ENCODE data around the gene ACAP3.
A peak's percentile ranks its signal among the peaks of the same experiment; 100 is the strongest.

Gene ACAP3

GRCh38 chr1:1343811-1344421 lies 36.2 kb upstream of the ACAP3 start:
- DNase-seq: no peak

DNA sequence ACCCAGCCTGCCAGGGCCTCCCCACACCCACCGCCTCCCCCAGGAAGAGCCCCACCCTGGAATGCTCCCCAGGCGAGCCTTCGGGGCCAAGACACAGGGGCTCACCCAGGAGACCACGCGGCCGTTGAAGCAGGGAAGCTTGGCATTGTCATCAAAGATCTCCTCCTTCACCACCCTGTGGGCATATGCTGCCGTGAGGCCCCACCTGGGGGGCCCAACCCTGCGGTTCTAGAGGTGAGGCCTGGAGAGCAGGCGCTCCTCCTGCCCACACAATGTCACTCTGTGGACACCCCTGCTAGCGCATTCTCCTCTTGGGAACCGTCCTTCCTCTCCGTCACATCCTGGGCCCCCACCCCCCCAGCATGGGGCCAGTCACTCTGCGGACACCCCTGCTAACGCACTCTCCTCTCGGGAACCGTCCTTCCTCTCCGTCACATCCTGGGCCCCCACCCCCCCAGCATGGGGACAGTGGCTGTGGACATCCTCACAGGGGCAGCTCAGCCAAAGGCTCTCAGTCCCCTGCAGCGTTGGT lies 34.9 kb upstream of the ACAP3 start:
- DNase-seq: no peak

DNA sequence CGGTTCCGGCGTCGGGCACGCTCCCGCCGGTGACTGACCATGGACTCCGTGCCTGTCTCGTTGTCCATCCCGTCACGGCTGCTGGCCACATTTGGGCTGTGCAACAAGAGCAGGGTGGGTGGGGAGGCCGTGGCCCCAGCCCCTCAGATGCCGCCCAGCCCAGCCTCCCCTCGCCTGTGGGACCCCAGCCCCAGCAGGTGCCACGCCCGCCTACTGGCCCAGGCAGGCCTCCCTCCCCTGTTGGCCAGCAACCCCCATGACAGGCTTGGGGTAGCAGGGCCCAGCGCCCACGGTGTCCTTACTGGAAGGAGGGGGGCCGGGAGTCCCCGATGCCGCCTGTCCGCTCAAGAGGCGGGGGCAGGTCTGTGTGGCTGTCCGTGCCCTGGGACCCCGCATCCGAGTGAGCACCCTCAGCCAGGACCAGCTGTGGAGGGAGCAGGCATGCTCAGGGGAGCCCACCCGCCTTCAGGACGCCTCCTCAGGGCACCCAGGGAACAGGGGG lies 34.4 kb upstream of the ACAP3 start:
- no peak for DNase-seq

DNA sequence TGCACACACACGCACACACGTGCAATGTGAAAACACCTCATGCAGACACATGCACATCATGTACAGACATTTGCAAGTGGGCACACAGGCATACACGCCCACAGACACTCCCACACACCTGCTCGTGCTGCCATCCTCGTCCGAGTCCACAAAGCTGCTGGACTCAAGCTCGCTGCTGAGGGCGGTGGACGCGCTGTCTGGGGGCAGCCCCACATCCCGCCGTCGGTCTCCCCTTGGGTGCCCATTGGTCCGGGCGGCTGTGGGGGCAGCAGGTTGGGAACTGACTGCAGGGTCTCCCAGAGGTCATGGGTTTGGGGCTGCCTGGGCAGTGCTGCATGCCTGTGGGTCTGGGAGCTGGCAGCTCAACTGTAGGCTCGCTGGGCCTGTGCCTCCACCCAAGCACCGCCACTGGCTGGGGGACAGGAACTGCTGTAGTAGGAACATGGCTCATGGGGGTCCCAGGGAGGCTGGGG lies 33.9 kb upstream of the ACAP3 start:
- no peak for DNase-seq

DNA sequence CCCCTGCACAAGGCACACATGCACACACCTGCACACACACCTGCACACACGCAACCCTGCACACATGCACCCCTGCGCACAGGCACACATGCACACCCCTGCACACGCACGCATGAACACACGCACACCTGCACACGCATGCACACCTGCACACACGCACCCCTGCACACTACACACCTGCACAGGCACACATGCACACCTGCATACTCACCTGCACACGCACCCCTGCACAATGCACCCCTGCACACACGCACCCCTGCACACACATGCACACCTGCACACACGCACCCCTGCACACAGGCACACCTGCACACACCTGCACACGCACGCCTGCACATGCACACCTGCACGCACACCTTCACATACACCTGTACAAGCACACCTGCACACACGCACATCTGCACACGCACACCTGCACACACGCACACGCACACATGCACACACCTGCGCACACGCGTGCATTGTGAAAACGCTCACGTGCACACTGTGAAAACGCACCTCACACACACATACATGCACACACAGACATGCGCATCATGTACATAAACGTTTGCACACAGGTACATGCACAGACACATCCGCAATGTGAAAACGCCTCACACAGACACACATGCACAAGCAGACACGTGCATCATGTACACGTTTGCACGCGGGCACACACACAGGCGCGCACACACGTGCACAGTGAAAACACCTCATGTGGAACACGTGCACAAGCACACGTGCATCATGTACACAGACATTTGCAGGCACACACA lies 33.2 kb upstream of the ACAP3 start:
- no peak for DNase-seq

GRCh38 chr1:1340185-1340584 lies 32.5 kb upstream of the ACAP3 start:
- no peak for DNase-seq

DNA sequence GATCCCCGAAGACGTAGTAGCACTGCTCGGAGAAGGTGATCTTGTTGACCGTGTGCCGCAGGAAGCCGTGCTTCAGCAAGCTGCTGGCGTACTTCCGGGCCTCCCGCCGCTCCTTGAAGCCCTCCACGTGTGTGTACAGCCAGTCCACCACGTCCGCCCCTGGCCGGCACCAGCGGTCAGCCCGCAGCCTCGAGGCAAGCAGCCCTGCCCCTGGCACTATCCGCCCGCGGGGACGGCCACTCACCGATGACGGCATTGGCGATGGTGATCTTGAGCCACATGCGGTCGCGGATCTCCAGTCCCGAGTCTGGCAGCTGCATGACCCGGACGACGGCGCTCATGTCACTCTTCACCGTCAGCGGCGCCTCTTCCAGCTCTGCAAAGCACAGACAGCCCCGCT lies 30.5 kb upstream of the ACAP3 start:
- DNase-seq: no peak

GRCh38 chr1:1337793-1338147 lies 30.0 kb upstream of the ACAP3 start:
- peak; percentile 49 for DNase-seq

DNA sequence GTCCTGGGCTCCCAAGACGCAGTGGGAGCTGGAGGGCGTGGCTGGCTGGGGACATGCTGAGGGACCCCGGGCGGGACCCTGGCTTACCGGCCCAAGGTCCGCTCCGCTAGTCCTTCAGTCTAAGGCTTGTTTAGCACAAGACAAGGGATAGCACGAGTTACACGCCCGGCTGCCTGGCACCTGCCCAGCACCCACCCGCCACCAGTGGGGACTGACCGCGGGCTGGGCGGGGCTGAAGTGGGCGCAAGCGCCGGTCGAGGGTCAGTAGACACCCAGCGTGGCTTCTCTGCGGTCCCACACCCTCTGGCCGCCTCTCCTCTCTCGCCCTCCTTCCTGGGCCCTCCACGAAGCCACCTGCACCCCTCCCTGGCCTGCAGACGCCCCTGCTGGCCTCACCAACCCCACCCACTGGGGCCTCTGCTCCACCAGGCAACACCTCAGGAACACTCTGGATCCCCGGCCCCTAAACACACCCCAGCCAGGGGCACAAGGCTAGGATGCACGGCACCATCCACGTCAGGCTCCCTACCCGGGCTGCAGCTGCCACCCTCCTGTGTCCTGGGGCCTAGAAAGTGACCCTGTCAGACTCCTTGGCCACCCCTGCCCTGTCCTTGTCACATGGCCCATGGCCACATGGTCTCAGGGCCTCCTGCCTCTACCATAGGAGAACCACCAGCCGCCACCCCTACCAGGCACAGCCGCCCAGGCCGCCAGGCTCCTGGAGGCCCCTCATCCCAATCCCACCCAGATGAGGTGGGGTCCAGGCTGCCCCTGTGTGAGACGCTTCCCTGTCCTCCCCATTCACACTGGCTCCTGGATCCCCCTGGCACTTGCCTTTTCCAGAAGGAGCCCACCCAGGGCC lies 29.4 kb upstream of the ACAP3 start:
- no peak for DNase-seq

DNA sequence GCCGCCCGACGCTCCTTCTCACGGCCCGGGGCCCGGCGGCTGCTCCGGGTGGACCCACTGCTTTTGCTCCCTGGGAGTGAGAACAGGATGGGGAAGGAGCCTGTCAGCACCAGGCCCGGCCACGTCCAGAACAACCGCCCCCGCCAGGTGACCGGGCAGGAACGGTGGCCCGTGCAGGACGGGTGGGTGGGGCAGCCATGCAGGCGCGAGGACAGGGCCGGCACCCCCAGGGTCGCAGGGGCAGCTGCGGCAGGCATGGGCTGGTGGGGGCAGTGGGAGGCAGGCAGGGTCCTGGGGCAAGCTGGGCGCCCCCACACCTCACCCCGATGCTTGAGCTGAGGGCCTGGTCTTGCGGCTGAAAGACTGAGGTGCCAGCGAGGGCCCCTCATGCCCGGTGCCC lies 28.7 kb upstream of the ACAP3 start:
- no peak for DNase-seq

GRCh38 chr1:1335792-1336248 lies 28.1 kb upstream of the ACAP3 start:
- no peak for DNase-seq

- DNase-seq: no peak
Measured at GRCh38 chr1:1335283-1335682, 27.6 kb upstream of the ACAP3 start.

- DNase-seq: no peak
Measured at GRCh38 chr1:1334835-1335234, 27.1 kb upstream of the ACAP3 start.

DNA sequence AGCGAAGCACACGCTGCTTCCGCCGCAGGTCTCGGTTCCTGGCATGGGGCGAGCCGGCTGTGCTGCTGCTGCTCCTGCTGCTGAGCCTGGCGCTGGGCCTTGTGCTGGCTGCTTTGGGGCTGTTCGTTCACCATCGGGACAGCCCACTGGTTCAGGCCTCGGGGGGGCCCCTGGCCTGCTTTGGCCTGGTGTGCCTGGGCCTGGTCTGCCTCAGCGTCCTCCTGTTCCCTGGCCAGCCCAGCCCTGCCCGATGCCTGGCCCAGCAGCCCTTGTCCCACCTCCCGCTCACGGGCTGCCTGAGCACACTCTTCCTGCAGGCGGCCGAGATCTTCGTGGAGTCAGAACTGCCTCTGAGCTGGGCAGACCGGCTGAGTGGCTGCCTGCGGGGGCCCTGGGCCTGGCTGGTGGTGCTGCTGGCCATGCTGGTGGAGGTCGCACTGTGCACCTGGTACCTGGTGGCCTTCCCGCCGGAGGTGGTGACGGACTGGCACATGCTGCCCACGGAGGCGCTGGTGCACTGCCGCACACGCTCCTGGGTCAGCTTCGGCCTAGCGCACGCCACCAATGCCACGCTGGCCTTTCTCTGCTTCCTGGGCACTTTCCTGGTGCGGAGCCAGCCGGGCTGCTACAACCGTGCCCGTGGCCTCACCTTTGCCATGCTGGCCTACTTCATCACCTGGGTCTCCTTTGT lies 26.0 kb upstream of the ACAP3 start:
- DNase-seq: no peak

- DNase-seq: no peak
Measured at GRCh38 chr1:1332774-1333480, 25.2 kb upstream of the ACAP3 start.

DNA sequence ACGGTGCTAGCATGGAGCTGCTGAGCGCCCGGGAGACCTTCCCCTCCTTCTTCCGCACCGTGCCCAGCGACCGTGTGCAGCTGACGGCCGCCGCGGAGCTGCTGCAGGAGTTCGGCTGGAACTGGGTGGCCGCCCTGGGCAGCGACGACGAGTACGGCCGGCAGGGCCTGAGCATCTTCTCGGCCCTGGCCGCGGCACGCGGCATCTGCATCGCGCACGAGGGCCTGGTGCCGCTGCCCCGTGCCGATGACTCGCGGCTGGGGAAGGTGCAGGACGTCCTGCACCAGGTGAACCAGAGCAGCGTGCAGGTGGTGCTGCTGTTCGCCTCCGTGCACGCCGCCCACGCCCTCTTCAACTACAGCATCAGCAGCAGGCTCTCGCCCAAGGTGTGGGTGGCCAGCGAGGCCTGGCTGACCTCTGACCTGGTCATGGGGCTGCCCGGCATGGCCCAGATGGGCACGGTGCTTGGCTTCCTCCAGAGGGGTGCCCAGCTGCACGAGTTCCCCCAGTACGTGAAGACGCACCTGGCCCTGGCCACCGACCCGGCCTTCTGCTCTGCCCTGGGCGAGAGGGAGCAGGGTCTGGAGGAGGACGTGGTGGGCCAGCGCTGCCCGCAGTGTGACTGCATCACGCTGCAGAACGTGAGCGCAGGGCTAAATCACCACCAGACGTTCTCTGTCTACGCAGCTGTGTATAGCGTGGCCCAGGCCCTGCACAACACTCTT lies 24.5 kb upstream of the ACAP3 start:
- DNase-seq: no peak

- DNase-seq: no peak
Measured at GRCh38 chr1:1331068-1331965, 23.6 kb upstream of the ACAP3 start, which contains the start of gene TAS1R3. TAS1R3 (plus strand) TSS chr1:1331280; CDS start chr1:1331346, 66 bp downstream.

DNA sequence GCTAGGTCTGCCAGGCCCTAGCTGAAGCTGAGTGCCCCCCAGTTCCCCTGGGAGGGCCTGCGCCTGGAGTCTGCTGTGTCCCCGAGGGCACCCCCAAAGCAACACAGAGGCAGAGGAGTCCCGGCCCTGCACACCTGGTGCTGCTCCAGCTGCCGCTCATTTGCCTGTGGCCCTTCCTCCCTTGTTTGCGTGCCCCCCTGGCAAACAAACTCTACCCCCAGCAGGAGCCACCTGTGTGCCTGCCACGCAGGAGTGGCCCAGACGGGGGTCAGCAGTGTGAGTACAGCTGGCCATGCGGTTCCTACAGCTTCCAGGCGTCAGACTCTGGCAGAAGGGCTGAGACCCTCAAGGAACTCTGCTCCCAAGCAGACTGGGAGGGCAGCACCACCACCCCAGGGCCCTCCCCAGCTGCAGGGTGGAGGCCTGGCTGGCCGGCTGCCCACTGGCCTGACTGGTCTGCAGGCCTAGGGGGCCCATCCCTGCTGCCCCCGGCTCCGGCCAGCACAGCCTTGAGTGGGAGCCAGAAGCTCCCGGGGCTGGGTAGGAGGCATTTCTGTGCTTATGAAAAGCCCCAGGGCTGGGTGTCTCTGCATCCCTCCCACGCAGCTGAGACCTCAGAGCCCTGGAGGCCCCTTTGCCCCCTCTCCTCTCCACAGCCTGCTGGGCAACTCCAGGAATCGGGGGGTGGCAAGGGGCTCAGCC lies 22.8 kb upstream of the ACAP3 start:
- no peak for DNase-seq

Measured in stimulated activated CD4-positive, alpha-beta T cell treated with anti-CD3 and anti-CD28 coated beads, Interleukin-12 subunit alpha, Interleukin-12 subunit beta, amount 100 ng/mL, for 4 hours (primary cell).